Keratinocyte (primary cell): Measurements from ENCODE around the gene MAP3K8. TPM values are rescaled to one million over a fixed set of nuclear protein-coding genes. Genes with fewer than 3 reads are reported as not detected.

Experiments used
- DNase-seq: peaks from one replicate; pipeline ENCODE4 v3.0.0-alpha.2; 2011; ENCODE audit warnings: low read depth, missing footprints, low spot score
- FAIRE-seq: peaks from 2 replicates; lab custom pipeline; 2011; peaks lifted over from hg19 to GRCh38; lab: Jason Lieb, UNC
- H2AFZ ChIP-seq: 2 replicates; pipeline ENCODE4 v1.6.0; 2012; ENCODE audit warnings: low read length, control low read depth, inconsistent platforms; ENCODE audit not compliant: control insufficient read depth
- H3K27ac ChIP-seq: 2 replicates; pipeline ENCODE4 v1.5.1; 2011; ENCODE audit warnings: low read length; ENCODE audit not compliant: control insufficient read depth, insufficient read depth
- H3K27me3 ChIP-seq: 3 replicates; pipeline ENCODE4 v1.6.0; 2011; ENCODE audit warnings: low read length; ENCODE audit not compliant: control insufficient read depth, insufficient read depth; ENCODE audit errors: extremely low read depth
- H3K36me3 ChIP-seq, 2 experiments: 2 replicates in 1 of 2; 3 replicates in 1 of 2; pipeline ENCODE4 v1.5.1; 2011; ENCODE audit warnings: low read length in 2 of 2, mild to moderate bottlenecking in 1 of 2; ENCODE audit not compliant: control insufficient read depth in 2 of 2, insufficient read depth in 2 of 2; ENCODE audit errors: extremely low read depth in 1 of 2
- H3K4me1 ChIP-seq: 3 replicates; pipeline ENCODE4 v1.5.1; 2011; ENCODE audit warnings: low read length; ENCODE audit not compliant: control insufficient read depth, insufficient read depth; ENCODE audit errors: extremely low read depth
- H3K4me2 ChIP-seq: 3 replicates; pipeline ENCODE4 v1.6.0; 2011; ENCODE audit warnings: low read depth, low read length; ENCODE audit not compliant: control insufficient read depth, insufficient read depth; ENCODE audit errors: extremely low read depth
- H3K4me3 ChIP-seq, 3 experiments: fragments of 200-600 bp in 1 of 3; sonication (generic) in 1 of 3; 2 replicates in 2 of 3; 3 replicates in 1 of 3; pipeline ENCODE4 v1.5.1; 2011 to 2016; ENCODE audit warnings: low read length in 3 of 3, mild to moderate bottlenecking in 3 of 3, control low read depth in 2 of 3, inconsistent platforms in 1 of 3, low read depth in 1 of 3, mixed read lengths in 1 of 3, mixed run types in 1 of 3, moderate library complexity in 1 of 3; ENCODE audit not compliant: control insufficient read depth in 2 of 3, insufficient read depth in 2 of 3; ENCODE audit errors: extremely low read depth in 1 of 3
- H3K79me2 ChIP-seq: 2 replicates; pipeline ENCODE4 v1.6.0; 2012; ENCODE audit warnings: low read length; ENCODE audit not compliant: control insufficient read depth, insufficient read depth
- H3K9ac ChIP-seq: 3 replicates; pipeline ENCODE4 v1.6.0; 2011; ENCODE audit warnings: low read length; ENCODE audit not compliant: control insufficient read depth, insufficient read depth; ENCODE audit errors: extremely low read depth
- H3K9me1 ChIP-seq: 3 replicates; pipeline ENCODE4 v1.6.0; 2011; ENCODE audit warnings: low read length; ENCODE audit not compliant: control insufficient read depth, insufficient read depth; ENCODE audit errors: extremely low read depth
- H3K9me3 ChIP-seq: 2 replicates; pipeline ENCODE4 v1.5.1; 2012; ENCODE audit warnings: low read depth, low read length; ENCODE audit not compliant: control insufficient read depth
- H4K20me1 ChIP-seq: 3 replicates; pipeline ENCODE4 v1.6.0; 2011; ENCODE audit warnings: low read length; ENCODE audit not compliant: control insufficient read depth, insufficient read depth; ENCODE audit errors: extremely low read depth
- CTCF ChIP-seq, 3 experiments: IDR thresholded peaks in 1 of 3; conservative IDR thresholded peaks in 1 of 3; optimal IDR thresholded peaks in 1 of 3; 2 replicates in 2 of 3; 3 replicates in 1 of 3; pipeline versions ENCODE3 to v1.5.1; 2011; ENCODE audit warnings: low read length in 3 of 3, mild to moderate bottlenecking in 3 of 3, moderate library complexity in 2 of 3, control low read depth in 1 of 3, inconsistent platforms in 1 of 3; ENCODE audit not compliant: insufficient read depth in 2 of 3; ENCODE audit errors: extremely low read depth in 1 of 3
- EZH2 ChIP-seq: IDR thresholded peaks from one replicate; pipeline ENCODE4 v1.6.1; 2012; ENCODE audit warnings: inconsistent platforms, mild to moderate bottlenecking, low read length, moderate library complexity
- dilution Hi-C: fragments of 300-500 bp; cut with MboI; formaldehyde crosslinking; loops from one replicate; pipeline ENCODE4 v1.7.0; 2020; ENCODE audit warnings: low sequenced_read_pairs; ENCODE audit not compliant: extremely low pct_ligation_motif_present
- polyA plus RNA-seq, 5 experiments: library from polyadenylated mRNA; depleted of rRNA in 3 of 5; stranded (reverse) in 3 of 5; stranded (forward) in 1 of 5; unstranded in 1 of 5; fragments of >200 nt; gene quantifications; 1 replicate in 1 of 5; 2 replicates in 3 of 5; 3 replicates in 1 of 5; pipeline versions ENCODE4 v1.2.1 to v1.2.3, GENCODE V29; 2011 to 2012; ENCODE audit warnings: missing spikeins in 2 of 5, low read depth in 1 of 5, low replicate concordance in 1 of 5

MAP3K8 gene
- polyA plus RNA-seq, 1 donor (not counting 4 experiments of a cell fraction or from before 2014, with no cell fraction given): 4.9 TPM

GRCh38 chr10:30463944-30464451 lies 30.0 kb downstream of the MAP3K8 start:
- Histone ChIP-seq H3K4me1 (peaks cover 10% of the 10 kb centered on the region), H3K4me3 (no peak overlapping the region), H3K9me3 (no peaks in the 10 kb centered on the region), H3K79me2 (no peaks in the 10 kb centered on the region), H4K20me1 (no peaks in the 10 kb centered on the region), H3K4me2 (no peak overlapping the region), H3K9ac (no peak overlapping the region), H3K27me3 (no peaks in the 10 kb centered on the region), H3K27ac (no peak overlapping the region), H3K9me1 (no peaks in the 10 kb centered on the region), H2AFZ (no peak overlapping the region), H3K36me3 (peaks cover 2 to 3% of the 10 kb centered on the region in 2 experiments)
- TF ChIP-seq EZH2: no peak
- no peak for TF ChIP-seq CTCF (optimal IDR thresholded peaks at IDR 0.05 in 1 of 3, IDR thresholded peaks at IDR 0.05 in 1 of 3, conservative IDR thresholded peaks at IDR 0.05 in 1 of 3; ENCODE audit: extremely low read depth in 1 of 3, insufficient read depth in 2 of 3, low read length in 3 of 3)
- dilution Hi-C loops: no loop called here
- FAIRE-seq: peak; percentile 34
- DNase-seq: no peak

- dilution Hi-C loops: no loop called here
- FAIRE-seq: no peak
- DNase-seq: no peak
These were observed 30.7 kb downstream of the MAP3K8 start for GRCh38 chr10:30464675-30465074.

More at GRCh38 chr10:30464675-30465074, 30.7 kb downstream of the MAP3K8 start:
- no peaks in the 10 kb centered on the region for H3K9me1 ChIP-seq
- H3K4me2 ChIP-seq: no peak overlapping the region
- H3K27me3 ChIP-seq: no peaks in the 10 kb centered on the region
- no peak overlapping the region for H2AFZ ChIP-seq
- peaks cover 10% of the 10 kb centered on the region for H3K4me1 ChIP-seq
- H3K79me2 ChIP-seq: no peaks in the 10 kb centered on the region
- TF ChIP-seq EZH2 (no peak), CTCF (optimal IDR thresholded peaks at IDR 0.05 in 1 of 3, IDR thresholded peaks at IDR 0.05 in 1 of 3, conservative IDR thresholded peaks at IDR 0.05 in 1 of 3; ENCODE audit: extremely low read depth in 1 of 3, insufficient read depth in 2 of 3, low read length in 3 of 3) (no peak)
- no peaks in the 10 kb centered on the region for H4K20me1 ChIP-seq
- H3K36me3 ChIP-seq: no peaks in the 10 kb centered on the region
- no peak overlapping the region for H3K9ac ChIP-seq
- H3K9me3 ChIP-seq: no peaks in the 10 kb centered on the region
- H3K27ac ChIP-seq: no peak overlapping the region
- no peak overlapping the region for H3K4me3 ChIP-seq
